Motor neuron (in vitro differentiated cells): ENCODE data around the gene P4HTM. TPM values are rescaled to one million over a fixed set of nuclear protein-coding genes. Genes with fewer than 3 reads are reported as not detected.
"Not testable (repeated sequence)": the region's sequence is repeated elsewhere in the genome, so short reads cannot be mapped to it uniquely, and the experiment has no call there.

Experiments used
- ATAC-seq, 8 experiments: fragments of 200-7000 bp; cut with Tn5 transposase; replicated peaks in 6 of 8; 2 replicates each; pipeline ENCODE4 v1.8.0; 2021; ENCODE audit warnings: mild to moderate bottlenecking in 8 of 8, moderate library complexity in 8 of 8
- H3K27ac ChIP-seq, 2 donors: fragments of 250-450 bp; sonication (Bioruptor Pico); 2 replicates each; pipeline ENCODE4 v1.9.0; 2021; ENCODE audit warnings: antibody characterized with exemption in 2 of 2, mild to moderate bottlenecking in 2 of 2, moderate library complexity in 1 of 2
- H3K4me1 ChIP-seq, 2 donors: fragments of 250-450 bp; sonication (Bioruptor Pico); replicated peaks in 1 of 2; 2 replicates each; pipeline ENCODE4 v1.6.1; 2021; ENCODE audit warnings: antibody characterized with exemption in 2 of 2, mild to moderate bottlenecking in 2 of 2, moderate library complexity in 1 of 2
- H3K4me3 ChIP-seq, 5 donors: fragments of 250-450 bp; sonication (Bioruptor Pico); 2 replicates each; pipeline ENCODE4 v1.9.0; 2021; ENCODE audit warnings: antibody characterized with exemption in 5 of 5, mild to moderate bottlenecking in 5 of 5, moderate library complexity in 4 of 5
- WGBS, 10 experiments: fragments of 450-650 bp; shearing (Covaris generic); methylation state at CpG; one replicate each; pipeline ENCODE4 v1.0.0; 2022; 5-methylcytosine and 5-hydroxymethylcytosine counted together
- in situ Hi-C, 9 experiments: fragments of 400-800 bp; cut with MboI; loops; one replicate each; pipeline ENCODE4 v1.15.0; 2021; ENCODE audit warnings: low sequenced_read_pairs in 9 of 9, low pct_unique_long_range_greater_than_20kb in 2 of 9; ENCODE audit not compliant: unreplicated experiment in 9 of 9
- total RNA-seq, 8 experiments: library from RNA; unstranded; fragments of 300-600 nt; gene quantifications; 2 replicates each; pipeline versions ENCODE4 v1.2.3 to v1.2.4, GENCODE V29; 2022

The P4HTM gene
- total RNA-seq, 8 experiments from 2014 or later, result 4.9 to 94.0 (median 29.6) TPM

DNA sequence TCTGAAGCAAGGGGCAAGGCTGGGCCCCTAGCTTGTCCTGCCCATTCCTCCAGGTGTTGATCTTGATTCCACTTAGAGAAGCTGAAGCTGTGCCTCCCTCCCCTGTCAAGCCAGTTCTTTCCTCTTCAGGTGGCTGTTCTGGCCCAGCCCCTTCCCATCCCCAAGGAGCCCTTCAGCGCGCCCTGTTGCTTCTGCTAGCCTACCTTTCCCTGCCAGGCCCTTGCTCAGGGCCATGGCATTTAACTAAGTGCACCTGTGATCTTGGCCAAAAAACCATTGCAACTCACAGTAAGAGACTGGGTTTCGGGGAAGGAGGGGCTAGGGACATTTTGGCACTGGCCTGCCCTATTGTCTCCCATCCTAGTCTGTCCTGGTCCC is 15.3 kb downstream of the P4HTM start:
- Histone ChIP-seq H3K4me3 (no peak overlapping the region), H3K4me1 (peaks cover 12 to 14% of the 10 kb centered on the region in 2 donors), H3K27ac (no peak overlapping the region)
- WGBS, 10 experiments, result 40 to 100% (median 95%) methylated on average over 1 to 2 of the region's 3 CpGs; no CpG with 5 or more reads in 4 of the 10 experiments
- in situ Hi-C loops, result no loop called here
- ATAC-seq, result no peak

DNA sequence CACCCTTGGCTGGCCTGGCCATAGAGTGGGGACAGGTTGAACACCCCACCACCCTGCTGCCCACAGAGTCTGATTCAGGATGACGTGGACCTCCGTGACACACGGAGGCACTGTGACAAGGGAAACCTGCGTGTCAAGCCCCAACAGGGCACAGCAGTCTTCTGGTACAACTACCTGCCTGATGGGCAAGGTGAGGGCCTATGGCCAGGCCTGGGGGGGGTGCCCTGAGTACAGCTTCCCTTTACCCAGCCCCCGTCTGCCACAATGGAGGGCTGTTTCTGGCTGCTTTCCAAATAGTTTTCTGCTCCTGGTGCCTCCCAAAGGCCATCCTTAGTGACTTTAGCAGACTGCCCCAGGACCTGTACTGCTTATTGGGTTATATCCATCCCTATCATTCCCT is 16.0 kb downstream of the P4HTM start:
- no peak for ATAC-seq
- peak overlapping the region; percentile 73 to 95 (median 92) for H3K4me3 ChIP-seq
- 78 to 100% (median 100%) methylated on average over 1 to 4 of the region's 5 CpGs; no CpG with 5 or more reads in 5 of the 10 experiments for WGBS, 10 experiments
- H3K4me1 ChIP-seq, result peaks cover 12 to 14% of the 10 kb centered on the region in 2 donors
- H3K27ac ChIP-seq, result peak overlapping the region; percentile 82 to 90
- in situ Hi-C loops, result no loop called here

DNA sequence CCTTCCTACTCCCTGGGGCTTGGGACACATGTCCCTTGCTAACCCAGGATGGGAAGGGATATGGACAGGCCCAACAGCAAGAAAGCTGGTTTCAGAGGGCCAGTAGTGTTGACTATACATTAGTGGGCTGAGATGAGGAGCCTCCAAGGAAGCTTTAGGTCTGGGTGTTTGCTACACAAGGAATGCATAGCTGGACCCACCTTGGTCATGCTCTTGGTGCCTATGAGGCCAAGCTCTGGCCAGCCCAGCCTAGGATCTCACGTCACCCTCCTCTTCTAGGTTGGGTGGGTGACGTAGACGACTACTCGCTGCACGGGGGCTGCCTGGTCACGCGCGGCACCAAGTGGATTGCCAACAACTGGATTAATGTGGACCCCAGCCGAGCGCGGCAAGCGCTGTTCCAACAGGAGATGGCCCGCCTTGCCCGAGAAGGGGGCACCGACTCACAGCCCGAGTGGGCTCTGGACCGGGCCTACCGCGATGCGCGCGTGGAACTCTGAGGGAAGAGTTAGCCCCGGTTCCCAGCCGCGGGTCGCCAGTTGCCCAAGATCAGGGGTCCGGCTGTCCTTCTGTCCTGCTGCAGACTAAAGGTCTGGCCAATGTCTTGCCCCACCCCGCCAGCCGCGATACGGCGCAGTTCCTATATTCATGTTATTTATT is 16.5 kb downstream of the P4HTM start:
- Histone ChIP-seq H3K27ac (peak overlapping the region; percentile 82 to 90), H3K4me1 (peaks cover 12 to 14% of the 10 kb centered on the region in 2 donors), H3K4me3 (peak overlapping the region; percentile 73 to 95 (median 92))
- WGBS, 10 experiments, result 0 to 8% methylated on average over 1 to 14 of the region's 32 CpGs; no CpG with 5 or more reads in 8 of the 10 experiments
- in situ Hi-C loops, result no loop called here
- peak in 7 of 8 experiments; percentile 3 to 54 (median 44) for ATAC-seq

DNA sequence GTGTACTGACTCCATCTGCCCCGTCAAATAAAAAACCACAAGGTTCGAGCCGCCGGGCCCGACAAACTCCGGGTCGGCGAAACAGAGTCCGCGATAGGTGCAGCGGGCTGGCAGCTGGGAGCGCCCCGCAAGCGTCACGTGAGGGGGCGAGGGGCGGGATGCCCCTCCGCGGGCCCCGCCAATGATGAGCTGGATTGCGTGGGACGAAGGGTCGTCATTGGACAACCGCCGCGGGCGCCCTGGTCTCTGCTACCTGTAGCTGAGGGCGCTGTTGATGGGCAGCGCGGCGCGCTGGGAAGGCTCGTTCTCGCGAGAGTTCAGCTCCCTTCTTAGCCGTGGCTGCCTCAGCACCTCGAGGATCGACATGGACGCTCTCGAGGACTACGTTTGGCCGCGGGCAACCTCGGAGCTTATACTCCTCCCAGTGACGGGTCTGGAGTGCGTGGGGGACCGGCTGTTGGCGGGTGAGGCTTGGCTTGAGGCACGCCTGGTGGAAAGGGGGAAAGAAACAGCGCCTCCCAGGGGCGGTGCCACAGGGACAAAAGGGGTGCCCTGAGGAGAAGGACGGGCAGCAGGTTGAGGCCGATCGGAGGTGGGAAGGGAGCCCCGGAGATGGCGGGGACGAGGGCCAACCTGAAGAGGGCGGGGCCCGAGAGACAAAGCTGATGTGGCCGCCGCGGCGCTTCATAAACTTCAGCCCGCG is 17.2 kb downstream of the P4HTM start, which contains the start of gene WDR6:
WDR6 (plus strand) TSS at position 324 of the 703 bp plus-strand sequence; CDS start at position 365, 41 bp downstream.
- peak; percentile 77 to 92 (median 88) for ATAC-seq
- in situ Hi-C loops, result no loop called here
- H3K4me3 ChIP-seq, result peak within 1 kb of the TSS; percentile 73 to 95 (median 92)

DNA sequence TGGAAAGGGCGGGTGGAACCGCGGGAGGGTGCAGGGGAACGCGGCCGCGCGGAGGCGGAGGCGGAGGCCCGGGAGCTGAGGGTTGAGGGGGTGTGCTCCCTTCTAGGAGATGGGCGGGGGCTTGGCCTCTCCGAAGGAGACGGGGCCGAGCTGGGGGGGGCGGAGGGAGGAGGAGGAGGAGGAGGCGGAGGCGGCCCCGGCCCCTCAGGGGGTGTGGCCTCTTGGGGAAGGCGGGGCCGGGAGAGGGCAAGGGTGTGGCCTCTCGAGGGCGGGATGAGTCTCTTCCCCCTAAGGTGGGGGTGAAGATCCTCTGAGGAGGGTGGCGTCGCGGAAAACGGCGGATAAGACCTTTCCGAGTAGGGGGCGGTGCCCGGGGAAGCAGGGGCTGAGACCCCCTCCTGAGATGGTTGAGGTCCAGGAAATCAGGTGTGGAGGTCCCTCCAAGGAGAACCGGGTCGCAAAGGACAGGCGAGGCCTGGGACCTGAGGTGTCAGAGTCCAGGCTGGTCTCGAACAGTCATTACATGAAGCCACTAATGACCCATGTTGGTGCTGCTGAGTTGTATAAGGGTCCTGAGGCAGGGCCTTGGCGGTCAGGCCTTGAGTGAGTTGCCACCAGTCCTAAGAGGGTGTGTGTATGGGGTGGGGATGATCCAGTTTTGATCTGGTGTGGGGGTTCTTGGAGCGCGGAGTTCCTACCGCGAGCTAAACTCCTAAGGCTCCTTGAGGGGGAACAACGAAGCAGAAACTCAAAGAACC is 17.9 kb downstream of the P4HTM start:
- H3K27ac ChIP-seq, result peak overlapping the region; percentile 98 to 99
- 10 to 83% (median 80%) methylated on average over 1 to 7 of the region's 41 CpGs; no CpG with 5 or more reads in 5 of the 10 experiments for WGBS, 10 experiments
- peak; percentile 49 to 71 (median 54) for ATAC-seq
- H3K4me3 ChIP-seq, result peak overlapping the region; percentile 73 to 95 (median 92)
- in situ Hi-C loops, result no loop called here
- H3K4me1 ChIP-seq, result peaks cover 12 to 14% of the 10 kb centered on the region in 2 donors

More for the DNA sequence above, 17.2 kb downstream of the P4HTM start, which contains the start of gene WDR6:
- 0 to 10% (median 2%) methylated on average over 2 to 17 of the region's 65 CpGs; no CpG with 5 or more reads in 5 of the 10 experiments for WGBS, 10 experiments
- Histone ChIP-seq H3K4me1 (peaks cover 12 to 14% of the 10 kb centered on the region in 2 donors), H3K27ac (peak within 1 kb of the TSS; percentile 98 to 99)

DNA sequence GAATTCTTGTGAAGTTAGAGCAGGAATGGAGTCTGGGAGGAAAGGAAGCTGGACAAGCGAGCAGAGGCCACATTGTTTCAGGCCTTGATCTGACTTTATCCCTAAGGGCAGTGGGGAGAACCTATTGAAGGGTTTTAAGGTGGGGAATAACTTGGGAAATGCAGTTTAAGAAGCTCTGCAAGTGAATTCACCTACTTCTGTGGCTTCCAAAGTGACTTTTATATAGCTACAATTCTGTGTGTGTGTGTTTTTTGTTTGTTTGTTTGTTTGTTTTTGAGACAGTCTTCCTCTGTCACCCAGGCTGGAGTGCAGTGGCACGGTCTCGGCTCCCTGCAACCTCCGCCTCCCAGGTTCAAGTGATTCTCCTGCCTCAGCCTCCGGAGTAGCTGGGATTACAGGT is 18.6 kb downstream of the P4HTM start:
- ATAC-seq, in situ Hi-C loops, H3K27ac ChIP-seq: not testable (repeated sequence)
- Histone ChIP-seq H3K4me1 (peaks cover 12 to 14% of the 10 kb centered on the region in 2 donors), H3K4me3 (peak overlapping the region; percentile 73 to 95 (median 92))
- 50 to 100% (median 83%) methylated on average over 1 to 4 of the region's 5 CpGs for WGBS, 10 experiments

DNA sequence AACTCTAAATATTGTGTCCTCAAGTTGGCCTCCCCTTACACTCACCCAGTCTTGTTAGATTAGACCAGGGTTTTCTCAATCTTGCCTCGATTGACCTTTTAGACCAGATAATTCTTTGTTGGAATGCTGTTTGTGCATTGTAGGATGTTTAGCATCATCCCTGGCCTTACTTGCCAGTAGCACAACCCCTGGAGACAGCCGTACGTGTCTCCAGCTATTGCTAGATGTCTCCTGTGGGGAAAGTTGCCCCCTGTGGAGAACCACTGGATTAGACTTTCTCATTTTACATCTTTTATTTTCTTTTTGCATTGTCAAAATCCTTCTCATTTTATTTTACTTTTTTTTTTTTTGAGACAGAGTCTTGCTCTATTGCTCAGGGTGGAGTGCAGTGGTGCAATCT is 19.4 kb downstream of the P4HTM start:
- no peak for ATAC-seq
- peaks cover 12 to 14% of the 10 kb centered on the region in 2 donors for H3K4me1 ChIP-seq
- 60 to 93% (median 86%) methylated on average over 1 to 3 of the region's 3 CpGs; no CpG with 5 or more reads in 6 of the 10 experiments for WGBS, 10 experiments
- no peak overlapping the region for H3K4me3 ChIP-seq
- H3K27ac ChIP-seq, result no peak overlapping the region
- in situ Hi-C loops, result no loop called here

DNA sequence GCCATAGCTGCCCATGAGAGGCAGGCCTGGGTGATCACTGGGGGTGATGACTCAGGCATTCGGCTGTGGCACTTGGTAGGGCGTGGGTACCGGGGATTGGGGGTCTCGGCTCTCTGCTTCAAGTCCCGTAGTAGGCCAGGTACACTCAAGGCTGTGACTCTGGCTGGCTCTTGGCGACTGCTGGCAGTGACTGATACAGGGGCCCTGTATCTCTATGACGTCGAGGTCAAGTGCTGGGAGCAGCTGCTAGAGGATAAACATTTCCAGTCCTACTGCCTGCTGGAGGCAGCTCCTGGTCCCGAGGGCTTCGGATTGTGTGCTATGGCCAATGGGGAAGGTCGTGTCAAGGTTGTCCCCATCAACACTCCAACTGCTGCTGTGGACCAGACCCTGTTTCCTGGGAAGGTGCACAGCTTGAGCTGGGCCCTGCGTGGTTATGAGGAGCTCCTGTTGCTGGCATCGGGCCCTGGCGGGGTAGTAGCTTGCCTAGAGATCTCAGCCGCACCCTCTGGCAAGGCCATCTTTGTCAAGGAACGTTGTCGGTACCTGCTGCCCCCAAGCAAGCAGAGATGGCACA is 22.5 kb downstream of the P4HTM start:
- no peak for ATAC-seq
- no peak overlapping the region for H3K27ac ChIP-seq
- H3K4me3 ChIP-seq, result no peak overlapping the region
- 60 to 100% (median 90%) methylated on average over 2 to 7 of the region's 17 CpGs; no CpG with 5 or more reads in 6 of the 10 experiments for WGBS, 10 experiments
- in situ Hi-C loops, result no loop called here
- peaks cover 13 to 14% of the 10 kb centered on the region in 2 donors for H3K4me1 ChIP-seq

DNA sequence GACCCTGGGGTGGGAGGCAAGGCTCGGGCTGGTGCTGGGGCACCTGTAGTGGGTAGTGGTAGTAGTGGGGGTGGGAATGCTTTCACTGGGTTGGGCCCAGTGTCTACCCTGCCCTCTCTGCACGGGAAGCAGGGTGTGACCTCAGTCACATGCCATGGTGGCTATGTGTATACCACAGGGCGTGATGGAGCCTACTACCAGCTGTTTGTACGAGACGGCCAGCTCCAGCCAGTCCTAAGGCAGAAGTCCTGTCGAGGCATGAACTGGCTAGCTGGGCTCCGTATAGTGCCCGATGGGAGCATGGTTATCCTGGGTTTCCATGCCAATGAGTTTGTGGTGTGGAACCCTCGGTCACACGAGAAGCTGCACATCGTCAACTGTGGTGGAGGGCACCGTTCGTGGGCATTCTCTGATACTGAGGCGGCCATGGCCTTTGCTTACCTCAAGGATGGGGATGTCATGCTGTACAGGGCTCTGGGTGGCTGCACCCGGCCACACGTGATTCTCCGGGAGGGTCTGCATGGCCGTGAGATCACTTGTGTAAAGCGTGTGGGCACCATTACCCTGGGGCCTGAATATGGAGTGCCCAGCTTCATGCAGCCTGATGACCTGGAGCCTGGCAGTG is 23.2 kb downstream of the P4HTM start:
- peaks cover 12 to 13% of the 10 kb centered on the region in 2 donors for H3K4me1 ChIP-seq
- WGBS, 10 experiments, result 89 to 100% (median 100%) methylated on average over 1 to 9 of the region's 19 CpGs; no CpG with 5 or more reads in 6 of the 10 experiments
- no peak overlapping the region for H3K27ac ChIP-seq
- ATAC-seq, result peak in 1 of 8 experiments; percentile 3
- H3K4me3 ChIP-seq, result no peak overlapping the region
- in situ Hi-C loops, result no loop called here

DNA sequence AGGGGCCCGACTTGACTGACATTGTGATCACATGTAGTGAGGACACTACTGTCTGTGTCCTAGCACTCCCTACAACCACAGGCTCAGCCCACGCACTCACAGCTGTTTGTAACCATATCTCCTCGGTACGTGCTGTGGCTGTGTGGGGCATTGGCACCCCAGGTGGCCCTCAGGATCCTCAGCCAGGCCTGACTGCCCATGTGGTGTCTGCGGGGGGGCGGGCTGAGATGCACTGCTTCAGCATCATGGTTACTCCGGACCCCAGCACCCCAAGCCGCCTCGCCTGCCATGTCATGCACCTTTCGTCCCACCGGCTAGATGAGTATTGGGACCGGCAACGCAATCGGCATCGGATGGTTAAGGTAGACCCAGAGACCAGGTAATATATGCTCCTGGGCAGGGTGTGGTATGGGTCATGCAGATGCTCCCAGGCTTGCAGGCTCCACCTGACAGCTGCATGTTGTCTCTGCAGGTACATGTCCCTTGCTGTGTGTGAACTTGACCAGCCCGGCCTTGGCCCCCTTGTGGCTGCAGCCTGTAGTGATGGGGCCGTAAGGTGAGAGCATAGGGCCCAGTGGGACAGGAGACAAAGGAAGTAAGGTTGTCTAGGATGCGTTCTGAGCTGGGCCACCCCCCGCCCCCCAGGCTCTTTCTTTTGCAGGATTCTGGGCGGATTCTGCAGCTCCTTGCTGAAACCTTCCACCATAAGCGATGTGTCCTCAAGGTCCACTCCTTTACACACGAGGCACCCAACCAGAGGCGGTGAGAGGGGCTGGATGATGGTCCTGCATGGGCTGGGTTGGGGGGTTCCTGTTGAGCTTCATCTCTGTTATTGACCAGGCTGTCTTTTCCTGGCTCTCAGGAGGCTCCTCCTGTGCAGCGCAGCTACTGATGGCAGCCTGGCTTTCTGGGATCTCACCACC is 24.0 kb downstream of the P4HTM start:
- H3K27ac ChIP-seq, result no peak overlapping the region
- WGBS, 10 experiments, result 80 to 100% (median 98%) methylated on average over 1 to 10 of the region's 24 CpGs; no CpG with 5 or more reads in 3 of the 10 experiments
- ATAC-seq, result peak in 2 of 8 experiments; percentile 5 to 11
- H3K4me1 ChIP-seq, result peaks cover 8 to 9% of the 10 kb centered on the region in 2 donors
- in situ Hi-C loops, result no loop called here
- H3K4me3 ChIP-seq, result no peak overlapping the region

DNA sequence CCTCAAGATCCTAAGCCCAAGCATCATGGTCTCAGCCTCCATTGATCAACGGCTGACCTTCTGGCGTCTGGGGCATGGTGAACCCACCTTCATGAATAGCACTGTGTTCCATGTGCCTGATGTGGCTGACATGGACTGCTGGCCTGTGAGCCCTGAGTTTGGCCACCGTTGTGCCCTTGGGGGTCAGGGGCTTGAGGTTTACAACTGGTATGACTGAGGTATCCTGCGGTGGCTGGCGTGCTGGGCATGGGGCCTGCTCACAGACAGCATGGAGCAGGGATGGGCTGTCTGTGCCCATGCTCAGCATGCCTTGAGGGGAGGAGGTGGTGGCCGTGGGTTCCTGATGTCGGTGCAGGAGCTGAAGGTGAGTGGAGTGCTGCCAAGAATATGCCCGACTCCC is 25.0 kb downstream of the P4HTM start:
- Histone ChIP-seq H3K4me1 (peaks cover 16 to 18% of the 10 kb centered on the region in 2 donors), H3K27ac (no peak overlapping the region), H3K4me3 (no peak overlapping the region)
- in situ Hi-C loops, result no loop called here
- no peak for ATAC-seq
- WGBS, 10 experiments, result 80 to 100% (median 100%) methylated on average over 1 to 2 of the region's 8 CpGs; no CpG with 5 or more reads in 5 of the 10 experiments
